SK-N-SH treated with all-trans-retinoic acid at 6 μM for 48 hours (cell line): ENCODE results near the gene IMMP2L.
"Not testable (repeated sequence)": the region's sequence is repeated elsewhere in the genome, so short reads cannot be mapped to it uniquely, and the experiment has no call there.

Experiments
- ATAC-seq: fragments of 200-7000 bp; cut with Tn5 transposase; 3 replicates; pipeline ENCODE4 v1.9.1; 2020; ENCODE audit warnings: mild to moderate bottlenecking, moderate library complexity
- ARNTL ChIP-seq: fragments of 450-650 bp; formaldehyde crosslinking; IDR thresholded peaks from 2 replicates; pipeline ENCODE4 v1.5.0; 2020; ENCODE audit warnings: low read depth, mild to moderate bottlenecking, moderate library complexity, borderline replicate concordance
- BACH2 ChIP-seq: fragments of 250-450 bp; sonication (Bioruptor Pico); IDR thresholded peaks from 2 replicates; pipeline ENCODE4 v1.9.0; 2021; ENCODE audit warnings: mild to moderate bottlenecking, borderline replicate concordance
- CREB5 ChIP-seq: fragments of 250-450 bp; sonication (Bioruptor Pico); IDR thresholded peaks from 2 replicates; pipeline ENCODE4 v1.5.1; 2020; ENCODE audit warnings: low read depth, mild to moderate bottlenecking, moderate library complexity
- CSDC2 ChIP-seq: fragments of 250-450 bp; sonication (Bioruptor Pico); IDR thresholded peaks from 2 replicates; pipeline ENCODE4 v1.5.0; 2020; ENCODE audit warnings: mild to moderate bottlenecking, moderate library complexity
- CSRNP3 ChIP-seq: fragments of 250-450 bp; sonication (Bioruptor Pico); IDR thresholded peaks from 2 replicates; pipeline ENCODE4 v1.5.1; 2021; ENCODE audit warnings: mild to moderate bottlenecking, moderate library complexity
- ESRRG ChIP-seq: fragments of 250-450 bp; sonication (Bioruptor Pico); IDR thresholded peaks from 2 replicates; pipeline ENCODE4 v1.6.1; 2021; ENCODE audit warnings: mild to moderate bottlenecking
- GLIS3 ChIP-seq: fragments of 250-450 bp; sonication (Bioruptor Pico); IDR thresholded peaks from 2 replicates; pipeline ENCODE4 v1.5.0; 2020; ENCODE audit warnings: mild to moderate bottlenecking, moderate library complexity
- OSR1 ChIP-seq: fragments of 250-450 bp; sonication (Bioruptor Pico); IDR thresholded peaks from 2 replicates; pipeline ENCODE4 v1.8.0; 2022; ENCODE audit warnings: moderate library complexity, mild to moderate bottlenecking, inconsistent platforms
- PATZ1 ChIP-seq: fragments of 250-450 bp; sonication (Bioruptor Pico); IDR thresholded peaks from 2 replicates; pipeline ENCODE4 v1.8.0; 2020; ENCODE audit warnings: mild to moderate bottlenecking, moderate library complexity, borderline replicate concordance
- POU6F1 ChIP-seq: fragments of 250-450 bp; sonication (Bioruptor Pico); IDR thresholded peaks from 2 replicates; pipeline ENCODE4 v1.8.0; 2021; ENCODE audit warnings: low read depth, mild to moderate bottlenecking, moderate library complexity, borderline replicate concordance
- PPARA ChIP-seq: fragments of 250-450 bp; sonication (Bioruptor Pico); IDR thresholded peaks from 2 replicates; pipeline ENCODE4 v1.5.0; 2020; ENCODE audit warnings: mild to moderate bottlenecking, borderline replicate concordance
- RARB ChIP-seq: fragments of 250-450 bp; sonication (Bioruptor Pico); IDR thresholded peaks from 2 replicates; pipeline ENCODE4 v1.8.0; 2021; ENCODE audit warnings: mild to moderate bottlenecking, moderate library complexity
- TCF4 ChIP-seq: fragments of 250-450 bp; sonication (Bioruptor Pico); IDR thresholded peaks from 2 replicates; pipeline ENCODE4 v1.8.0; 2021; ENCODE audit warnings: mild to moderate bottlenecking, moderate library complexity, borderline replicate concordance
- TOX ChIP-seq: fragments of 250-450 bp; sonication (Bioruptor Pico); IDR thresholded peaks from 2 replicates; pipeline ENCODE4 v1.8.0; 2021; ENCODE audit warnings: mild to moderate bottlenecking, moderate library complexity, borderline replicate concordance
- TSHZ2 ChIP-seq: fragments of 250-450 bp; sonication (Bioruptor Pico); IDR thresholded peaks from 2 replicates; pipeline ENCODE4 v1.5.0; 2020; ENCODE audit warnings: mild to moderate bottlenecking, moderate library complexity
- ZC3H10 ChIP-seq: fragments of 250-450 bp; sonication (Bioruptor Pico); IDR thresholded peaks from 2 replicates; pipeline ENCODE4 v1.5.1; 2021; ENCODE audit warnings: mild to moderate bottlenecking, moderate library complexity
- ZFP3 ChIP-seq: fragments of 250-450 bp; sonication (Bioruptor Pico); IDR thresholded peaks from 2 replicates; pipeline ENCODE4 v1.5.0; 2020; ENCODE audit warnings: mild to moderate bottlenecking, moderate library complexity
- ZNF565 ChIP-seq: fragments of 450-650 bp; formaldehyde crosslinking; conservative IDR thresholded peaks from 2 replicates; pipeline ENCODE4 v1.5.0; 2020; ENCODE audit warnings: low read depth, mild to moderate bottlenecking, moderate library complexity
- ZNF70 ChIP-seq: fragments of 450-650 bp; formaldehyde crosslinking; IDR thresholded peaks from 2 replicates; pipeline ENCODE4 v1.5.0; 2020; ENCODE audit warnings: mild to moderate bottlenecking, moderate library complexity
- ZNF8 ChIP-seq: fragments of 450-650 bp; formaldehyde crosslinking; IDR thresholded peaks from 2 replicates; pipeline ENCODE4 v1.5.0; 2020; ENCODE audit warnings: mild to moderate bottlenecking, moderate library complexity

The IMMP2L gene

GRCh38 chr7:111076205-111076604 lies 486.1 kb downstream of the IMMP2L start (continued):
- TF ChIP-seq CSRNP3 (CRISPR knock-in tag), result no peak
- TF ChIP-seq ARNTL (CRISPR knock-in tag), result no peak
- TF ChIP-seq BACH2 (CRISPR knock-in tag), result no peak
- TF ChIP-seq TCF4, result no peak
- TF ChIP-seq ZNF8 (CRISPR knock-in tag), result no peak
- no peak for TF ChIP-seq OSR1 (CRISPR knock-in tag)
- TF ChIP-seq TOX (CRISPR knock-in tag), result no peak
- no peak for TF ChIP-seq ZNF565

GRCh38 chr7:111075498-111075897 lies 486.8 kb downstream of the IMMP2L start:
- TF ChIP-seq ZNF565 (no peak), CSDC2 (CRISPR knock-in tag) (no peak), POU6F1 (no peak), ZC3H10 (CRISPR knock-in tag) (no peak), ESRRG (CRISPR knock-in tag) (no peak), GLIS3 (CRISPR knock-in tag) (no peak), TCF4 (no peak), ZFP3 (no peak), OSR1 (CRISPR knock-in tag) (no peak), RARB (CRISPR knock-in tag) (no peak), BACH2 (CRISPR knock-in tag) (no peak), ZNF8 (CRISPR knock-in tag) (no peak), CREB5 (CRISPR knock-in tag) (no peak), PATZ1 (CRISPR knock-in tag) (no peak), PPARA (CRISPR knock-in tag) (no peak)
- no peak for ATAC-seq

GRCh38 chr7:111074748-111075146 lies 487.5 kb downstream of the IMMP2L start:
- no peak for TF ChIP-seq CSRNP3 (CRISPR knock-in tag)
- no peak for ATAC-seq

- ATAC-seq, result no peak
- no peak for TF ChIP-seq BACH2 (CRISPR knock-in tag)
- no peak for TF ChIP-seq ZNF70 (CRISPR knock-in tag)
- TF ChIP-seq CSDC2 (CRISPR knock-in tag), result no peak
- no peak for TF ChIP-seq GLIS3 (CRISPR knock-in tag)
- no peak for TF ChIP-seq TSHZ2
- TF ChIP-seq ARNTL (CRISPR knock-in tag), result no peak
- no peak for TF ChIP-seq RARB (CRISPR knock-in tag)
- TF ChIP-seq ZNF565, result no peak
- TF ChIP-seq POU6F1, result no peak
- no peak for TF ChIP-seq ESRRG (CRISPR knock-in tag)
Observed at GRCh38 chr7:111074071-111074747, 488.1 kb downstream of the IMMP2L start.

- ATAC-seq, result not testable (repeated sequence)
Observed at GRCh38 chr7:111072658-111073057, 489.6 kb downstream of the IMMP2L start.
